H1 (cell line): ENCODE results near the gene EMC10. TPM values are rescaled to one million over a fixed set of nuclear protein-coding genes. Genes with fewer than 3 reads are reported as not detected.

Experiments
- CTCF ChIA-PET: fragments of 300-600 bp; sonication (Branson Sonifier 250); formaldehyde crosslinking; loops from one replicate; lab custom pipeline; 2021; ENCODE audit not compliant: partially characterized antibody; lab: Charles Lee
- POLR2A ChIA-PET: fragments of 300-600 bp; sonication (Branson Sonifier 250); formaldehyde crosslinking; loops from one replicate; lab custom pipeline; 2021; ENCODE audit warnings: inconsistent platforms; ENCODE audit not compliant: partially characterized antibody; lab: Charles Lee
- DNase-seq, 2 experiments: peaks; one replicate each; pipeline versions ENCODE4 v3.0.0 to v3.0.0-alpha.2; 2010 to 2022; ENCODE audit warnings: low spot score in 2 of 2, low read depth in 1 of 2, mixed read lengths in 1 of 2
- FAIRE-seq: peaks from 2 replicates; lab custom pipeline; 2011; peaks lifted over from hg19 to GRCh38; lab: Jason Lieb, UNC
- H2AFZ ChIP-seq: 2 replicates; pipeline ENCODE4 v1.8.1; 2012; ENCODE audit warnings: low read length, inconsistent platforms
- H2AK5ac ChIP-seq: 2 replicates; pipeline ENCODE4 v1.6.1; 2013; ENCODE audit warnings: low read depth, low read length
- H2BK120ac ChIP-seq: replicated peaks from 2 replicates; pipeline ENCODE3; 2013; ENCODE audit warnings: low read depth, low read length, inconsistent platforms
- H2BK12ac ChIP-seq: 2 replicates; pipeline ENCODE4 v1.6.1; 2013; ENCODE audit warnings: low read depth, low read length
- H2BK15ac ChIP-seq: 2 replicates; pipeline ENCODE4 v1.6.1; 2013; ENCODE audit warnings: low read length
- H2BK20ac ChIP-seq: 2 replicates; pipeline ENCODE4 v1.6.1; 2013; ENCODE audit warnings: low read length
- H2BK5ac ChIP-seq: 2 replicates; pipeline ENCODE4 v1.6.1; 2013; ENCODE audit warnings: low read depth, low read length
- H3K14ac ChIP-seq: 2 replicates; pipeline ENCODE4 v1.6.1; 2013; ENCODE audit warnings: inconsistent platforms; ENCODE audit not compliant: insufficient read length
- H3K18ac ChIP-seq: 2 replicates; pipeline ENCODE4 v1.6.1; 2013; ENCODE audit warnings: low read length; ENCODE audit errors: extremely low read depth
- H3K23ac ChIP-seq: 2 replicates; pipeline ENCODE4 v1.6.1; 2013; ENCODE audit warnings: inconsistent platforms; ENCODE audit not compliant: insufficient read length
- H3K23me2 ChIP-seq: 2 replicates; pipeline ENCODE4 v1.6.1; 2013; ENCODE audit warnings: low read depth, low read length
- H3K27ac ChIP-seq: 2 replicates; pipeline ENCODE4 v1.6.1; 2011; ENCODE audit warnings: low read depth, low read length, inconsistent platforms
- H3K27me3 ChIP-seq, 4 experiments: replicated peaks in 1 of 4; 1 replicate in 1 of 4; 2 replicates in 3 of 4; pipeline versions ENCODE4 v1.6.1 to v1.8.1; 2011 to 2013; ENCODE audit warnings: low read length in 3 of 4, mild to moderate bottlenecking in 3 of 4, inconsistent platforms in 2 of 4, mixed read lengths in 2 of 4, moderate library complexity in 1 of 4; ENCODE audit not compliant: control insufficient read depth in 3 of 4, insufficient read depth in 3 of 4; ENCODE audit errors: extremely low read depth in 1 of 4
- H3K36me3 ChIP-seq, 4 experiments: 2 replicates each; pipeline versions ENCODE4 v1.6.1 to v1.8.1; 2011 to 2013; ENCODE audit warnings: mild to moderate bottlenecking in 4 of 4, low read length in 3 of 4, moderate library complexity in 2 of 4, control low read depth in 1 of 4, inconsistent platforms in 1 of 4; ENCODE audit not compliant: insufficient read depth in 4 of 4, control insufficient read depth in 2 of 4
- H3K4ac ChIP-seq: replicated peaks from 2 replicates; pipeline ENCODE3; 2013; ENCODE audit warnings: low read length, low read depth, mixed read lengths, inconsistent platforms; ENCODE audit not compliant: insufficient read length
- H3K4me1 ChIP-seq, 4 experiments: replicated peaks in 1 of 4; 1 replicate in 1 of 4; 2 replicates in 3 of 4; pipeline versions ENCODE4 v1.6.1 to v1.8.1; 2011 to 2013; ENCODE audit warnings: low read length in 3 of 4, inconsistent platforms in 2 of 4, mixed read lengths in 1 of 4; ENCODE audit not compliant: insufficient read depth in 4 of 4, control insufficient read depth in 3 of 4
- H3K4me2 ChIP-seq, 2 experiments: 2 replicates each; pipeline versions ENCODE4 v1.6.1 to v1.8.1; 2011 to 2013; ENCODE audit warnings: low read depth in 2 of 2, low read length in 2 of 2, control low read depth in 1 of 2, inconsistent platforms in 1 of 2, mild to moderate bottlenecking in 1 of 2; ENCODE audit not compliant: insufficient read depth in 1 of 2
- H3K4me3 ChIP-seq, 4 experiments: fragments of 200-600, 300-600 bp in 1 of 4; sonication (generic), shearing (Covaris generic), sonication (Bioruptor Twin) in 1 of 4; 2 replicates each; pipeline versions ENCODE4 v1.5.1 to v1.8.1; 2011 to 2016; ENCODE audit warnings: low read length in 4 of 4, low read depth in 3 of 4, control low read depth in 2 of 4, inconsistent platforms in 2 of 4, mild to moderate bottlenecking in 2 of 4, mixed read lengths in 1 of 4, moderate library complexity in 1 of 4; ENCODE audit not compliant: insufficient read depth in 2 of 4; ENCODE audit errors: extremely low read depth in 1 of 4
- H3K56ac ChIP-seq: replicated peaks from 2 replicates; pipeline ENCODE3; 2013; ENCODE audit warnings: low read depth, mild to moderate bottlenecking, mixed read lengths, low read length, inconsistent platforms; ENCODE audit not compliant: insufficient read length
- H3K79me1 ChIP-seq: 2 replicates; pipeline ENCODE4 v1.6.1; 2013; ENCODE audit warnings: low read depth, low read length, control low read depth
- H3K79me2 ChIP-seq, 2 experiments: 2 replicates each; pipeline versions ENCODE4 v1.6.1 to v1.8.1; 2012 to 2013; ENCODE audit warnings: low read length in 2 of 2, mild to moderate bottlenecking in 2 of 2, inconsistent platforms in 1 of 2; ENCODE audit not compliant: insufficient read depth in 2 of 2, control insufficient read depth in 1 of 2
- H3K9ac ChIP-seq, 4 experiments: replicated peaks in 1 of 4; 1 replicate in 1 of 4; 2 replicates in 3 of 4; pipeline versions ENCODE4 v1.6.1 to v1.8.1; 2011 to 2013; ENCODE audit warnings: low read depth in 3 of 4, low read length in 3 of 4, control low read depth in 2 of 4, mild to moderate bottlenecking in 2 of 4, moderate library complexity in 2 of 4, inconsistent platforms in 1 of 4; ENCODE audit errors: extremely low read depth in 1 of 4
- H3K9me3 ChIP-seq, 2 experiments: 2 replicates each; pipeline versions ENCODE4 v1.6.1 to v1.8.1; 2012 to 2013; ENCODE audit warnings: mild to moderate bottlenecking in 2 of 2, moderate library complexity in 2 of 2, control low read depth in 1 of 2, inconsistent platforms in 1 of 2, low read depth in 1 of 2, low read length in 1 of 2, mixed read lengths in 1 of 2; ENCODE audit not compliant: insufficient read depth in 2 of 2
- H4K20me1 ChIP-seq, 2 experiments: replicated peaks in 1 of 2; 2 replicates each; pipeline versions ENCODE3 to v1.8.1; 2011 to 2013; ENCODE audit warnings: inconsistent platforms in 2 of 2, low read length in 2 of 2, mild to moderate bottlenecking in 1 of 2; ENCODE audit not compliant: insufficient read depth in 2 of 2, control insufficient read depth in 1 of 2
- H4K5ac ChIP-seq: 2 replicates; pipeline ENCODE4 v1.6.1; 2013; ENCODE audit warnings: low read length, low read depth, mixed read lengths, inconsistent platforms; ENCODE audit not compliant: insufficient read length
- H4K8ac ChIP-seq: 2 replicates; pipeline ENCODE4 v1.8.0; 2013; ENCODE audit warnings: mild to moderate bottlenecking, moderate library complexity, low read length, inconsistent platforms; ENCODE audit not compliant: insufficient read depth; ENCODE audit errors: extremely low read depth
- H4K91ac ChIP-seq: replicated peaks from 2 replicates; pipeline ENCODE3; 2013; ENCODE audit warnings: low read length, mixed read lengths, inconsistent platforms; ENCODE audit not compliant: insufficient read length
- BACH1 ChIP-seq: IDR thresholded peaks from 2 replicates; pipeline ENCODE4 v1.6.1; 2012; ENCODE audit warnings: low read length, improper control_type of control experiment
- CTBP2 ChIP-seq: IDR thresholded peaks from 2 replicates; pipeline ENCODE4 v1.7.0; 2011; ENCODE audit warnings: borderline replicate concordance, mild to moderate bottlenecking, moderate library complexity, mixed read lengths, low read length; ENCODE audit not compliant: insufficient read depth, insufficient read length
- EGR1 ChIP-seq: IDR thresholded peaks from 2 replicates; pipeline ENCODE4 v1.6.1; 2011; ENCODE audit warnings: low read depth, low read length, borderline replicate concordance
- EZH2 ChIP-seq: fragments of 200-600 bp; sonication (generic); IDR thresholded peaks from 2 replicates; pipeline ENCODE4 v1.7.1; 2012; ENCODE audit warnings: low read depth, mild to moderate bottlenecking, moderate library complexity, low read length, inconsistent platforms; ENCODE audit not compliant: severe bottlenecking
- GTF2F1 ChIP-seq: IDR thresholded peaks from 2 replicates; pipeline ENCODE4 v1.6.1; 2012; ENCODE audit warnings: low read depth, low read length, improper control_type of control experiment, borderline replicate concordance
- HDAC6 ChIP-seq: IDR thresholded peaks from one replicate; pipeline ENCODE4 v1.7.1; 2012; ENCODE audit warnings: low read depth, mild to moderate bottlenecking, inconsistent platforms, low read length, moderate library complexity
- JUN ChIP-seq: IDR thresholded peaks from 2 replicates; pipeline ENCODE4 v1.6.1; 2011; ENCODE audit warnings: low read depth, mild to moderate bottlenecking, improper control_type of control experiment, low read length
- JUND ChIP-seq: IDR thresholded peaks from 2 replicates; pipeline ENCODE4 v1.6.1; 2011; ENCODE audit warnings: mild to moderate bottlenecking, improper control_type of control experiment, low read length
- POLR2AphosphoS5 ChIP-seq: IDR thresholded peaks from 2 replicates; pipeline ENCODE4 v1.6.1; 2011; ENCODE audit warnings: low read depth, low read length
- RAD21 ChIP-seq, 2 experiments: IDR thresholded peaks in 1 of 2; conservative IDR thresholded peaks in 1 of 2; 2 replicates each; pipeline ENCODE4 v1.6.1; 2011; ENCODE audit warnings: low read depth in 2 of 2, low read length in 2 of 2, improper control_type of control experiment in 1 of 2, inconsistent platforms in 1 of 2, mild to moderate bottlenecking in 1 of 2, moderate library complexity in 1 of 2
- SIRT6 ChIP-seq: IDR thresholded peaks from one replicate; pipeline ENCODE4 v1.7.1; 2012; ENCODE audit warnings: low read length, inconsistent platforms
- SRF ChIP-seq: IDR thresholded peaks from 2 replicates; pipeline ENCODE4 v1.6.1; 2011; ENCODE audit warnings: mild to moderate bottlenecking, low read depth, low read length, moderate library complexity
- TBP ChIP-seq: IDR thresholded peaks from 2 replicates; pipeline ENCODE4 v1.6.1; 2011; ENCODE audit warnings: low read depth, low read length, improper control_type of control experiment
- TCF12 ChIP-seq: IDR thresholded peaks from 2 replicates; pipeline ENCODE4 v1.6.1; 2011; ENCODE audit warnings: low read depth, mild to moderate bottlenecking, low read length
- WGBS, 2 experiments: shearing (Covaris generic) in 1 of 2; methylation state at CpG; one replicate each; pipeline versions ENCODE4 v1.1.6 to v1.1.7; 2013 to 2015; ENCODE audit warnings: low lambda C conversion rate in 2 of 2, mixed read lengths in 2 of 2, inconsistent platforms in 1 of 2, low coverage in 1 of 2, missing lambda C conversion rate in 1 of 2; ENCODE audit not compliant: insufficient replicate concordance in 2 of 2, insufficient coverage in 1 of 2, insufficient read length in 1 of 2; ENCODE audit errors: extremely low coverage in 1 of 2, missing lambda C conversion rate in 1 of 2; 5-methylcytosine and 5-hydroxymethylcytosine counted together
- polyA plus RNA-seq, 7 experiments: library from polyadenylated mRNA; depleted of rRNA in 3 of 7; stranded (reverse) in 5 of 7; unstranded in 2 of 7; fragments of >200 nt in 5 of 7; fragments of 200-250 nt in 2 of 7; gene quantifications; 1 replicate in 5 of 7; 2 replicates in 1 of 7; 4 replicates in 1 of 7; pipeline versions ENCODE4 v1.2.1 to v1.2.3, GENCODE V29; 2011 to 2013; ENCODE audit warnings: missing spikeins in 2 of 7, mixed read lengths in 2 of 7
- total RNA-seq: library from RNA; stranded (reverse); fragmentation: NEBNext Ultra II Directional; extraction: Animal tissue kit (Norgen Biotek cat#: 25700); gene quantifications from 2 replicates; pipeline ENCODE4 v1.2.1, GENCODE V29; 2021

The EMC10 gene
- total and polyA plus RNA-seq, 2 of the 8 experiments (the other 6 are each of a cell fraction or from before 2014, with no cell fraction given), result 77.6 to 103 TPM

DNA sequence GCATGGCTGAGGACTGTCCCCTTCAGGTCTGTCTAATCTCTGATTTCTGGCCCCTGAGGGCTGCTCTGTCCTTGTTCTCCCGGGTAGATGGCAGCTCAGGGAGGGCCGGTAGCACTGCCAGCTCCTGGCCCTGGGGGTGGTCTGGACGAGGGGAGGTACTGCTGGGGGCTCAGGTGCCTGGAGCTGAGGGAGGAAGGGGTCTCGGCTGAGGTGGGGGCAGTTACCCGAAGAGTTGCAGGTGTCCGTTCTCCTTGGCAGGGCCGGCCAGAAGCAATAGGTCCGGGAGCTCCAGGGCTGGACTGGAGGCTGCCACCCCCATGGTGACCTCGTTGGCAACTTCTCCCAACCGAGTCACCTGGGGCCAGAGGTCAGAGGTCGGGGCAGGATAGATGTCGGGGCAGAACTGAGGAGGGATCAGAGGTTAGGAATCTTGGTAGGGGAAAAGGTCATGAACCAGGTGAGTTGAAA is 1.2 kb upstream of the EMC10 start:
- H3K4me1 ChIP-seq, result no peaks in the 10 kb centered on the region
- H3K4me3 ChIP-seq, result no peak overlapping the region
- no peaks in the 10 kb centered on the region; a peak in 1 of 7 replicates for H3K27me3 ChIP-seq
- no peak overlapping the region for H4K8ac ChIP-seq
- H2BK5ac ChIP-seq, result no peak overlapping the region
- DNase-seq, result no peak
- CTCF ChIA-PET, result interaction anchor here (0.6 to 3.8 kb wide), 4 partner anchors 9 to 59 kb away, joined by 3 to 21 read pairs (median 4); no protein-coding TSS in a partner anchor
- no peak overlapping the region for H3K23ac ChIP-seq
- H3K14ac ChIP-seq, result no peak overlapping the region
- H3K79me2 ChIP-seq, result peaks cover 4 to 16% of the 10 kb centered on the region in 2 experiments; a peak in 3 of 4 replicates
- no peak overlapping the region for H2BK12ac ChIP-seq
- H2AK5ac ChIP-seq, result 0 out of 2 replicates have a peak overlapping the region, but pooled peaks have one; percentile 13
- peaks cover 6 to 7% of the 10 kb centered on the region in 2 experiments for H4K20me1 ChIP-seq
- H4K91ac ChIP-seq, result no peak overlapping the region
- H3K9me3 ChIP-seq, result peaks cover 3 to 6% of the 10 kb centered on the region in 2 experiments; a peak in 3 of 4 replicates
- peaks cover 2% of the 10 kb centered on the region; the same call in 1 of the 2 replicates for H3K23me2 ChIP-seq
- H3K36me3 ChIP-seq, result peaks cover 0 to 21% (median 4%) of the 10 kb centered on the region in 4 experiments; a peak in 5 of 8 replicates
- no peak overlapping the region for H2AFZ ChIP-seq
- POLR2A ChIA-PET, result interaction anchor here (0.6 to 2.7 kb wide), 5 partner anchors 9 to 101 kb away, joined by 3 to 12 read pairs (median 4); no protein-coding TSS in a partner anchor
- no peak overlapping the region for H2BK15ac ChIP-seq
- peaks cover 10% of the 10 kb centered on the region for H3K79me1 ChIP-seq
- no peak overlapping the region for H3K9ac ChIP-seq
- no peak overlapping the region for H4K5ac ChIP-seq
- 78% methylated on average over 7 of the region's 12 CpGs; no CpG with 5 or more reads in 1 of the 2 experiments for WGBS, 2 experiments
- no peak overlapping the region for H3K4ac ChIP-seq
- no peak overlapping the region for H3K4me2 ChIP-seq
- no peak overlapping the region for H3K56ac ChIP-seq
- no peak overlapping the region for H3K18ac ChIP-seq
- H2BK20ac ChIP-seq, result no peak overlapping the region
- no peak overlapping the region for H3K27ac ChIP-seq
- FAIRE-seq, result no peak
- no peak overlapping the region for H2BK120ac ChIP-seq
- TF ChIP-seq CTBP2, result no peak
- no peak for TF ChIP-seq GTF2F1
- no peak for TF ChIP-seq BACH1
- no peak for TF ChIP-seq EZH2
- TF ChIP-seq JUN, result no peak
- TF ChIP-seq POLR2AphosphoS5, result no peak
- no peak for TF ChIP-seq TCF12
- no peak for TF ChIP-seq JUND
- TF ChIP-seq EGR1, result no peak
- no peak for TF ChIP-seq SRF
- TF ChIP-seq TBP, result no peak
- TF ChIP-seq SIRT6, result no peak
- no peak for TF ChIP-seq HDAC6
- TF ChIP-seq RAD21 (IDR thresholded peaks at IDR 0.05 in 1 of 2, conservative IDR thresholded peaks at IDR 0.05 in 1 of 2; ENCODE audit: low read depth in 2 of 2, low read length in 2 of 2), result no peak
